ENCODE results near the gene CHAD. TPM values are rescaled to one million over a fixed set of nuclear protein-coding genes. Genes with fewer than 3 reads are reported as not detected.
"Not testable (repeated sequence)": the region's sequence is repeated elsewhere in the genome, so short reads cannot be mapped to it uniquely, and the experiment has no call there.

Gene CHAD
- total RNA-seq, 1 donor from 2014 or later = 12.4 TPM

- no peak for ATAC-seq
- DNase-seq (ENCODE audit: low spot score) = no peak
These were observed 36.4 kb downstream of the CHAD start for GRCh38 chr17:50432125-50432762.

DNA sequence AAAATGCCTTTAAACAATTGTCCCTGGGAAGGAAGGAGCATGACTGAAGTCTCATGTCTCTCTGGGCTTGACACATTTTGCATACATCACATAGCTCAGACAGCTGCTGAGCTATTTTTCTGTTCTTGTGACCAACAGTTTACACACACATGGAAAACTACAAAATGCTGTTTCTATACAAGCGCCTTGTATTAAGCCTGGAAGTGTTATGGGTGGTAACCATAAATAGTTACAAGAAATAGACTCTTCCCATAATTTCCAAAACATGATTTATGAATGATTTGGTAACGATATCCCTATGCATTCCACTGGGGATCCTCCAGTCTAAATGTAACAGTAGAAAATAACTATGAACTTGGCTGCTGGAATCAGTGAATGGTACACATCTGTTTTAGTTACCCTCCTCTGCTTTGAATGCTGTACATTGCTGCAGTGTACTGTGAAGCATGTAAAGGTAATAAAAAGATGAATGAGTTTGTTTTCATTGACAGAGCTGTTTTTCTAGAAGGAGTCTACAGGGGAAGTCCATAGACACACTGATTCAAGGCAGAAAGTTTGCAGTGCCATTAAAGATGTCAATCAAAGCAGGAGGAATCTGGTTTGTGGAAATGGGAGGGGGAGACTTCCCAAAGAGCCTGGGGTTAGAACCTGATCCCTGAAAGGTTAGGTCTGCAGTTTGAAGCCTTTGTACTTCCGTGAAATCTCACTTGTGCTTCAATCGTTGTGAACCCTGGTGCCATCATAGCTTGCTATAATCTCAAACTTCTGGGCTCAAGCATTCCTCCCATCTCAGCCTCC lies 37.7 kb downstream of the CHAD start:
- DNase-seq (ENCODE audit: low spot score) (no peak), ATAC-seq (no peak)

DNA sequence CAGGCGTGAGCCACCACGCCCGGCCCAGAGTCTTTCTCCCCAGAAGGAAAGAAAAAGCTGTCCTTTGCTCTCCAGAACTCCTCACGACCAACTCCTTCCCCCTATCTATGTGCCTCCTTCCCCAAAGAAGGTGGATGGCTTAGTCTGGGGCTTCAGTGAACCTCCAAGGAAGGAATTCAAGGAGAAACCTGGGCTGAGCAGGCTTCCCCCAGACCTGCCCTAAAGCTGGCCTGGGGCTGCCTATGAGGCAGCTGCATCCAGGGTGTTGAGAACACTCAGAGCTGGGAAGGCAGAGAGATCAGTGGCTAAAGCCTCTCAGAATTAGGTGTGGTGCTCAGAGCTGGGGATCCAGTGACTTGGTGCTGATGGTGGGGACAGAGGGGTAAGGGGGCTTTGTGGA lies 38.9 kb downstream of the CHAD start:
- ATAC-seq (no peak), DNase-seq (ENCODE audit: low spot score) (no peak)

GRCh38 chr17:50428831-50429424 lies 39.8 kb downstream of the CHAD start:
- DNase-seq (ENCODE audit: low spot score) (peak; percentile 85), ATAC-seq (peak; percentile 53)

DNA sequence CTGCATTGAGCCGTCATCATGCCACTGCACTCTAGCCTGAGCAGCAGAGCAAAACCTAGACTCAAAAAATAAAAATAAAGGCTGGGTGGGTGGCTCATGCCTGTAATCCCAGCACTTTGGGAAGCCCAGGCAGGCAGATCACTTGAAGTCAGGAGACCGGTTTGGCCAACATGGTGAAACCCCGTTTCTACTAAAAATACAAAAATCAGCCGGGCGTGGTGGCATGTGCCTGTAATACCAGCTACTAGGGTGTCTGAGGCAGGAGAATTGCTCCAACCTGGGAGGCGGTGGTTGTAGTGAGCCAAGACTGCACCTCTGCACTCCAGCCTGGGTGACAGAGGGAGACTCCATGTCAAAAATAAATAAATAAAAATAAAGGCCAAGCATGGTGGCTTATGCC lies 40.6 kb downstream of the CHAD start:
- DNase-seq (ENCODE audit: low spot score); ATAC-seq: not testable (repeated sequence)

DNA sequence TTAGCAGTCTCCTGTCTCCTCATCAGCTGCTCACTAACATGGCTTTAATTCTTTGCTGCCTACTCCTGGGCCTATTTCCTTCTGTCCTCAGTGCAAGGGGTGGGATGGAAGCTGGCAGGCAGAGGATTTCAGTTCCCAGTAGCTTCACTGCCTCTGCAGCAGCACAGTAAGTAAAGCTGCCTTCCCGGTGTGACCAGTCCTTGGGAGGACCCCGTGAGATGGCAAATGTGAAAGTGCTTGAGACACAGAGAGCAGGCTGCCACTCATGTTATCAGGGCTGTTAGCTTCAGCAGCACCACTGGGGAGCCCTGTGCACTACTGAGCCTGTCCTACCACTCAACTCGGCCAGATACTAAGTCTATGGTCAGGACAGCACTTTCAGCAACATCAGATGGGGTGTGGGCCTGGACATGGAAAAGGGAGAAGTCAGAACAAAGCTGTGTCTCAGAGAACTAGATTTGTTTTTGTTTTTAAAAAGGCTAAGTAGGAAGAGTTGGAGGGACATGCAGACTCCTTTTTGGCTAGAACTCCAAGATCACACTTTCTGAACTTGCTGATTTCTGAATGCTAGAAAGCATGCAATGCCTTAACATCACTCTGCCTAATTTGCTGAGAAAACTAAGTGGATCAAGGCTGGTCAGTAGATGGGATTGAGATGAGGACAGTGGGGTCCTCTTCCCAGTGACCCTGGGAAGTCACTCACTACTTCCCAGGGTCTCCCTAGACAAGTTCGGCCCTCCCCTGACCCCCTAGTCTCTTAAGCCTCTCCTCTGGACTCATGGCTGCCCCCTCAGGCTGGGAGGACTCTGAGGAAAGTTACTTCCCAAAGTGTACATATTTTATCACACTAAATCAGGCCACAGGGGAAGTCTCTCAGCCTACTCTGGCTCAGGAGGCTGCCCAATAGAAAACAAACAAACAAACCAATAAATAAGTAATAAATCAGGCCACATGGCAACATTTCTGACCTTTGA lies 41.6 kb downstream of the CHAD start:
- DNase-seq (ENCODE audit: low spot score) = no peak
- peak; percentile 55 for ATAC-seq

GRCh38 chr17:50426472-50426782 lies 42.3 kb downstream of the CHAD start:
- no peak for ATAC-seq
- no peak for DNase-seq (ENCODE audit: low spot score)

DNA sequence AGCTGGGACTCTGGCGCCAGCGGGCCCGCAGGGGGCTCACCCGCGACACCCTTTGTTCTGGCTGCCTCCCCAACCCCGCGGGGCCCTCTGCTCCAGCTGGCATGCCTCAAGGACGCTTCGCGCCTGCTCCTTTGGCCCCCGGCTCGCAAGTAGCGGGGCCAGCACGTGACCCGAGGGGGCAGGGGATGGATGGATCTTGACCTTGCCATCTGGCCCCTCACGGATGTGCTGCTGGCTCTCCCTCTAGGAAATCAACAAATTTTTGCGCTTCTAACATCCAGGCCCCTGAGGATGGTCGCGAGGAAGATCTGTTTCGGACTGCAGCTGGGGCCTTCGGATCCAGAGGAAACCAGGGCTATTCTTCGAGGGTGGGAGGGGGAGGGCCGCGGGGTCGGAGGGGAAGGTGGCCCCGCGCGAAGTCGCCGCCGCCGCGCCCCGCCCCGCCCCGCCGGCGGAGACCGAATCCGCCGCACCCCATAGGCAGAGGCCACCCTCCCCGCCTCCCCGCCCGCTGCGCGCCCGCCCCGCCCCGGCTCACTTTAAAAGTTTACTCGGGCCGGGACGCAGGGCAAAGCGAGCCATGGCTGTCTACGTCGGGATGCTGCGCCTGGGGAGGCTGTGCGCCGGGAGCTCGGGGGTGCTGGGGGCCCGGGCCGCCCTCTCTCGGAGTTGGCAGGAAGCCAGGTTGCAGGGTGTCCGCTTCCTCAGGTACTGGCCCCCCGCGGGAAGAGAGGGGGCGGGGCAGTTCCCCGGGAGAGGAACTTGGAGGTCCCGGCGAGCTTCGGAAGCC lies 42.8 kb downstream of the CHAD start, which contains the start of gene ACSF2:
TSS of gene ACSF2 (plus strand) at position 537 of the 790 bp plus-strand sequence. CDS start at position 581, 44 bp downstream.
- ATAC-seq (peak; percentile 86), DNase-seq (ENCODE audit: low spot score) (peak; percentile 84)

DNA sequence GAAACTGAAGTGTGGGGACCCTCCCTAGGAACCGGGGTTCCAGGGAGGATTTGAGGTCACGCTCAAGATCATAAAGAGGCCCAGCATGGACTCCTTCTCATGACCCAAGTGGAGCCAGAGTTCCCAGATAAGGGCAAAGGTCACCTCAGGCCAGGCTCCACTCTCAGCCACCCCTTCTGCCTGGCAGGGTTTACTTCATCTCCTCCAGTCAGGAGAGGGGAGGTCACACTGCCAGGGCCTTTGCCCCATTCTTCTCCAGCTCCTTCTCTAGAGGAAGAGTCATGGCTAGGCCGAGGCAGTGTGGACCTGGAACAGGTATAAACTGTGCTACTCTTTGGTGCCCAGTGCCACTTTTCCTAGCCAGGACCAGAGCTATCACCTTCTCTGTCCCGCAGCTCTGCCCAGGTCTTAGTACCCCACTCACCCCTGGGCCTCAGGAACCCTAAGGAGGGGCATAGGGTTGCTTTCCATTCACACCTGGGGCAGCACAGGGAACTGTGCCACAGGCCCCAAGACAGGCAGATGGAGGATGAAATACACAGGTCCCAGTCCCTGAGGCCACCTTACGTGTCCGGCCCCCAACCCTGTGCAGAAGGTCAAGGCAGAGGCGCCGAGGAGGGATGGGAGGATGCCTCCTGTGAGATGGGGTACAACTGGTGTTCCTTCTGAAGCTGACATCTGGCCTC lies 43.5 kb downstream of the CHAD start:
- DNase-seq (ENCODE audit: low spot score) (no peak), ATAC-seq (no peak)

GRCh38 chr17:50424246-50424995 lies 44.3 kb downstream of the CHAD start:
- ATAC-seq (no peak), DNase-seq (ENCODE audit: low spot score) (no peak)

- DNase-seq (ENCODE audit: low spot score) (no peak), ATAC-seq (no peak)
These were observed 45.0 kb downstream of the CHAD start for GRCh38 chr17:50423553-50424159.

DNA sequence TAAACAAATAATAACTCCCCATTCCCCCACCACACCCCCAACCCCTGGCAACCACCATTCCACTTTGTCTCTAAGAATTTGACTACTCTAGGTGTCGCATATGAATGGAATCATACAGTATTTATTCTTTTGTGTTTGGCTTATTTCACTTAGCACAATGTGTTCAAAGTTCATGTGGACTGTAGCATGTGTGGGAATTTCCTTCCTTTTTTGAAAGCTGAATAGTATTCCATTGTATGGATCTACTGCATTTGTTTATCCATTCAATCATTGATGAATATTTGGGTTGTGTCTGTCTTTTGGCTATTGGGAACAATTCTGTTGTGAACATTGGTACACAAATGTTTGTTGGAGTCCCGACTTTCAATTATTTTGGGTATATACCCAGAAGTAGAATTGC lies 45.9 kb downstream of the CHAD start:
- DNase-seq (ENCODE audit: low spot score) (no peak), ATAC-seq (no peak)

DNA sequence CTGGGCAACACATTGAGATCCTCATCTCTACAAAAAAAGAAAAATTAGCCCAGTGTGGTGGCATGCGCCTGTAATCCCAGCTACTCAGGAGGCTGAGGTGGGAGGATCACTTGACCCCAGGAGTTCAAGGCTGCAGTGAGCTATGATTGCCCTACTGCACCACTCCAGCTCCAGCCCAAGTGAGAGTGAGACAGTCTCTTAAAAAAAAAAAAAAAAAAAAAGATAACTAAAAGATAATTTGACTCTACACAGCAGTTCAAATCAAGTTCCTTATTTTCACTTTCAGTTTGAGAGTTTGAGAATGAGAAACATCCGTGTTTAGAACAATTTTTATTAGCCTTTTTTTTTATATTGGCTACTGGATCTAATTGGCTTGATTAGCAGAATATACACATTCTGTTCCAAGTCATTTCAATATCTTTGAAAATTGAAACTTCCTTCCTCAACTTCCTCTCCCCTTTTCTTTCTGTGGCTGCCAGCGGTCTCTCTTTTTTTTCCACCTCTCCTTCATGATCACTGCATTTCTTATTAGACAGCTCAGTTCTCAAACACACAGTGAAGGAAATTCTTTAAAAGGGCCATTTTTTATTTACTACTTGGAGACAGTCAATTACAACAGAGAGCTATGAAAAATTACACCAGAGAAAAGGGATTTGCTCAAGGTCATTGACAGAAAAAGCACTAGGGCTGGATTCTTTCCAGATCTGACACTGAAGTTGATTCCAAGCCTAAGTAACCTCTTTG lies 47.2 kb downstream of the CHAD start:
- no peak for DNase-seq (ENCODE audit: low spot score)
- peak; percentile 4 for ATAC-seq

DNA sequence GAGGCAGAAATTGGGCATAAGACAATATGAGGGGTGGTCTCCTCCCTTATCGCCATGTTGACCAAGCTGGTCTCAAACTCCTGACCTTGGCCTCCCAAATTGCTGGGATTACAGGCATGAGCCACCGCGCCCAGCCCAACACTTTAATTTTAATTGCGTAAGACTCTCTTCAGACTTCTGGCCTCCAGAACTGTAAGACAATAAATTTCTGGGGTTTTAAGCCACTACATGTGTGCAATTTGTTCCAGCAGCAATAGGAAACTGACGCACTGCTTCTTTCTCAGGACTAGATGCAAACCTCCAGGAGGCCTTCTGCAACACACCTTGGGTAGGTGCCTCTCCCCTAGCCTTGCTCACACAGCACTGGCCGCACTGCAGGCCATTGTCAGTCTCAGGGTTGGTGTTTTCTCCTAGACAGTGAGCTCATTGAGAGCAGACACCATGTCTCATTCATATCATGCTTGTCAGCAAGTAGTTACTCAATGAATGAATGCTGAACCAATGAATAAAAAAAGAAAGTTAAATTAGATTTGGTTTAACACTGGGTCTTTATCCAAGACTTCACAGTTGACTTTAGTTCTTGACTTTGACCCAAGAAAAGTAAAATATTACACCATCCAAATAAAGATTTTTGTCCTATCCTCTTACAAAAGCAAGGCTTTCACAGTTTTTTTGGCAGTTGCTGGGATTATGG lies 48.1 kb downstream of the CHAD start:
- no peak for DNase-seq (ENCODE audit: low spot score)
- peak; percentile 51 for ATAC-seq

DNA sequence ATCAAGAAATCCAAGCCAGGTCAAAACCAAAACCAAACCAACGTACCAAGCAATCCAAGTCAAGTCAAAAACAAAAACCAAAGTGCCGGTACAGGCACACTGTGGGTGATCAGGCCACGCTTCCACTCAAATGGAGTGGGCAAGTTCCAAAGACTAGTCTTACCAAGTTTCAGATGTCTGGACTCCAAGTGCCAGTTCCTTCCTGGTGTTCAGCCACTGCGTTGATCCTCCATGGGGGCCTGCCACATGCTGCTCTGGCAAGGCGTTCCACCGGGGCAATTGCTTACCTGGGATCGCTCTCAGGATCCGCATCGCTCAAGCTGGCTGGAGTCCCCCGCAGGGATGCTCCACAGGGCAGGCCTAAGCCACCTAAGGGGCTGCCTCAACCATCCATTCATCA lies 49.1 kb downstream of the CHAD start:
- DNase-seq (ENCODE audit: low spot score); ATAC-seq: not testable (repeated sequence)

- ATAC-seq (no peak), DNase-seq (ENCODE audit: low spot score) (no peak)
These were observed 53.9 kb downstream of the CHAD start for GRCh38 chr17:50414808-50415207.

Measured in left lobe of liver (tissue), 2 donors.